MM.1S (cell line): Measurements from ENCODE around the gene UBE2J2.

Experiments used
- DNase-seq: peaks from one replicate; pipeline ENCODE4 v3.0.0-alpha.2; 2015
- H2AFZ ChIP-seq: fragments of 300-600 bp; sonication (generic); 2 replicates; pipeline ENCODE4 v1.6.0; 2016; ENCODE audit warnings: antibody characterized with exemption, low read length
- H3F3A ChIP-seq: fragments of 300-600 bp; sonication (generic); 2 replicates; pipeline ENCODE4 v1.6.1; 2016; ENCODE audit warnings: mild to moderate bottlenecking, antibody characterized with exemption, low read length, moderate library complexity, mixed read lengths; ENCODE audit not compliant: insufficient read depth
- H3K27ac ChIP-seq: fragments of 300-600 bp; sonication (generic); 2 replicates; pipeline ENCODE4 v1.5.1; 2016; ENCODE audit warnings: mild to moderate bottlenecking, low read length
- H3K27me3 ChIP-seq: fragments of 300-600 bp; sonication (generic); replicated peaks from 2 replicates; pipeline ENCODE4 v1.6.0; 2016; ENCODE audit warnings: low read length; ENCODE audit not compliant: insufficient read depth
- H3K36me3 ChIP-seq: fragments of 300-600 bp; sonication (generic); replicated peaks from 2 replicates; pipeline ENCODE4 v1.6.1; 2016; ENCODE audit warnings: mild to moderate bottlenecking, low read length, mixed read lengths; ENCODE audit not compliant: insufficient read depth
- H3K4me1 ChIP-seq: fragments of 300-600 bp; sonication (generic); 2 replicates; pipeline ENCODE4 v1.6.1; 2016; ENCODE audit warnings: low read length, mixed read lengths
- H3K4me2 ChIP-seq: fragments of 300-600 bp; sonication (generic); 2 replicates; pipeline ENCODE4 v1.6.0; 2016; ENCODE audit warnings: low read depth, low read length
- H3K4me3 ChIP-seq: fragments of 300-600 bp; sonication (generic); 2 replicates; pipeline ENCODE4 v1.5.1; 2016; ENCODE audit warnings: low read length, mixed read lengths
- H3K79me2 ChIP-seq: fragments of 300-600 bp; sonication (generic); 2 replicates; pipeline ENCODE4 v1.6.1; 2016; ENCODE audit warnings: mixed run types, low read length, mixed read lengths
- H3K9ac ChIP-seq: fragments of 300-600 bp; sonication (generic); 2 replicates; pipeline ENCODE4 v1.6.1; 2016; ENCODE audit warnings: low read length, mixed read lengths
- H3K9me2 ChIP-seq: fragments of 300-600 bp; sonication (generic); replicated peaks from 2 replicates; pipeline ENCODE4 v1.6.1; 2016; ENCODE audit warnings: mild to moderate bottlenecking, low read length, mixed read lengths; ENCODE audit not compliant: insufficient read depth
- H3K9me3 ChIP-seq: fragments of 300-600 bp; sonication (generic); replicated peaks from 2 replicates; pipeline ENCODE4 v1.6.1; 2016; ENCODE audit warnings: mild to moderate bottlenecking, low read length, mixed read lengths; ENCODE audit not compliant: insufficient read depth
- H4K20me1 ChIP-seq: fragments of 300-600 bp; sonication (generic); 2 replicates; pipeline ENCODE4 v1.6.1; 2016; ENCODE audit warnings: mild to moderate bottlenecking, low read length, moderate library complexity, mixed read lengths; ENCODE audit not compliant: insufficient read depth
- CTCF ChIP-seq: fragments of 300-600 bp; sonication (generic); IDR thresholded peaks from 2 replicates; pipeline ENCODE4 v1.5.1; 2016; ENCODE audit warnings: antibody characterized with exemption, low read length, mixed read lengths
- EZH2 ChIP-seq: fragments of 300-600 bp; sonication (generic); optimal IDR thresholded peaks from 2 replicates; pipeline ENCODE3; 2017; ENCODE audit warnings: low read depth, mild to moderate bottlenecking, antibody characterized with exemption, low read length, mixed read lengths
- EZH2phosphoT487 ChIP-seq: fragments of 300-600 bp; sonication (generic); IDR thresholded peaks from 2 replicates; pipeline ENCODE4 v1.6.1; 2018; ENCODE audit warnings: antibody characterized with exemption, low read length

Gene UBE2J2

GRCh38 chr1:1306070-1306660, 32.5 kb upstream of the UBE2J2 start:
- TF ChIP-seq CTCF, result no peak
- no peak for TF ChIP-seq EZH2
- TF ChIP-seq EZH2phosphoT487, result no peak
- no peak for DNase-seq
- H3F3A ChIP-seq, result peaks cover 3% of the 10 kb centered on the region; the same call in 1 of the 2 replicates

DNA sequence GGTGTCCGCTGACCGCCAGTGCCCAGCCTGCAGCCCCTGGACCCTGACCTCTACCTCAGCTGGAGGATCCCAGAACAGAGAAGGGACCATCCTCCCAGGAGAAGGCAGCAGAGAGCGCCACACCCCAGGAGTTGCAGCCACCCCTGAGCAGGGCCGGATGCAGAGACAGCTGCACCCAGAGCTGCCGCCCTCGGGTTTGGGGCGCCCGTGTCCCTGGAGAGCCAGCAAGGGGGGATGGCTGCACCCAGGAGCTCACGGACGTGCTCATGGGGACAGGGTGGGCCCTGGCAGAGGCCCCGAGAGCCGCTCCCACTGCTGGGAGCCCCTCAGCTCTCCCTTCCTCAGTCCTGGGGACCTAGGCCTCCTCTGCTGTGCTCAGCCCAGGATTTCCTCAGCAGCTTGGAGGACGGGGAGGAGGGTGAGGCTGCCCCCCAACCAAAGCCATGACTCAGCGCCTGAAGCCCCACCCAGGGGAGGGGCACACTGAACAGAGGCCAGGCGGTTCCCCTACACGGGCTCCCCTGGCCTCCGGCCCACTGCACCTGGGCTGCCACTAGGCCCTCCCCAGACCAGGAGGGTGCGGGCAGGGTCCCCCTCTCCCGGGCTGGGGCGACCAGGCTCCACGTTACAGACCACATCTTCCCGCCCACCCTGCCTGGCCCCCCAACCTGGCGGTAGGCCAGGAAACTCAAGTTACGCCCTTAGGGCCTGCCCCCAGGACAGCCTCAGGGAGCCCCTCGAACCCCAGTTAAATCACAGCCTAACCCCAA, 31.8 kb upstream of the UBE2J2 start:
- Histone ChIP-seq H3F3A (peaks cover 3% of the 10 kb centered on the region; the same call in 1 of the 2 replicates), H3K27ac (no peak overlapping the region), H3K9ac (no peak overlapping the region), H3K4me1 (peaks cover 10% of the 10 kb centered on the region), H3K4me3 (no peak overlapping the region), H3K4me2 (no peak overlapping the region), H3K27me3 (no peaks in the 10 kb centered on the region), H3K9me2 (no peaks in the 10 kb centered on the region), H3K36me3 (no peaks in the 10 kb centered on the region), H3K79me2 (peaks cover 44% of the 10 kb centered on the region), H4K20me1 (no peaks in the 10 kb centered on the region), H3K9me3 (no peaks in the 10 kb centered on the region), H2AFZ (no peak overlapping the region)
- DNase-seq, result no peak
- TF ChIP-seq CTCF (no peak), EZH2phosphoT487 (no peak), EZH2 (no peak)

More at GRCh38 chr1:1306070-1306660, 32.5 kb upstream of the UBE2J2 start:
- peak overlapping the region; percentile 98 for H3K4me2 ChIP-seq
- H2AFZ ChIP-seq, result no peak overlapping the region
- H3K79me2 ChIP-seq, result peaks cover 44% of the 10 kb centered on the region
- H3K4me3 ChIP-seq, result peak overlapping the region; percentile 87; the same call in 1 of the 2 replicates
- H3K27ac ChIP-seq, result no peak overlapping the region
- H3K9me2 ChIP-seq, result no peaks in the 10 kb centered on the region
- H3K27me3 ChIP-seq, result no peaks in the 10 kb centered on the region
- no peak overlapping the region for H3K9ac ChIP-seq
- no peaks in the 10 kb centered on the region for H3K9me3 ChIP-seq
- no peaks in the 10 kb centered on the region for H3K36me3 ChIP-seq
- H4K20me1 ChIP-seq, result no peaks in the 10 kb centered on the region
- H3K4me1 ChIP-seq, result peaks cover 10% of the 10 kb centered on the region

DNA sequence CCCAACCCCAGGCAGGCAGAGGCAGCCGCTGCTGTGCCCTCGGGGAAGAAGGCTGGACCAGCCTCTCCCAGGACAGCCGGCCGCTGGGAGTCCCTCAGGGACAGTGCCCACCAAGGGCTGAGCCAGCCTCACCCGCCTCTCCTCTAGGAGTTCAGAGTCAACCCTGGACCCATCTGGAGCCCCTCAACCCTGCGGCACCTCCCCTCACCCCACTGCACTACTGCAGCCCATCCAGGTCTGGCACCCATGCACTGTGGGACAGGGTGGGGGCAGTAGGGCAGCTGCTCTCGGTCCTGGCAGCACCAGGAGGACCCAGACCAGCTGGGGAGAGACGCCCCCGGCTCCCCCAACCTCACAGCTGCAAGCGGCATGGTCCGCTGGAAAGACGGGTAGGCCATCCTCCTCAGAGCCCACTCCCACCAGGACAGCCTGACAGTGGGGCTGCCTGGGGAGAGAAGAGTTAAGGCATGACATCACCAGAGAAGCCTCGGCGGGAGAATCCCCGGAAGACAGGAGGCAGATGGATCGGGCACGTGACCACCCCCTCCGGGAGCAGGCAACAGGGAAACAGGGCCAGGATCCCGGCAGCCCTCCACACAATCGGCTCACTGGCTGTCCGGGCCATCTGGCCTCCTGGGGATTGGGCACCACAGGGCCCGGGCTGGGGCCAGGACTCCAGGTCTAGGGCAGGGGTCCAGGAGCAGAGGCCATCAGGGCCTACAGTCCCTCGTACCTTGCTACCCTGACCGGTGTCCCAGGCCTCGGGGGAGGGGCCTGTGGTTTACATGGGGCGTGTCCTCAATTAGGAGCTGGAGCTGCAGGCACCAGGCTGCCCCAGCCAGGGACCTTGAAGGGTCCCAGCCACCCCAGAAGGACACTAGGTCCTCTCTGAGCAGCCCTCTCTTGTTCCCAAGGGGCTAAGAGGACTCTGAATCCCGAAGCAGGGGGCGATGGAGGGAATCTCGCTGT, 31.0 kb upstream of the UBE2J2 start:
- Histone ChIP-seq H3K4me2 (no peak overlapping the region), H3K4me1 (peaks cover 10% of the 10 kb centered on the region), H3K27me3 (no peaks in the 10 kb centered on the region), H3K9me3 (no peaks in the 10 kb centered on the region), H3K36me3 (no peaks in the 10 kb centered on the region), H3K9ac (no peak overlapping the region), H3K79me2 (peaks cover 35% of the 10 kb centered on the region), H3F3A (peaks cover 3% of the 10 kb centered on the region; the same call in 1 of the 2 replicates), H2AFZ (no peak overlapping the region), H3K4me3 (no peak overlapping the region), H3K27ac (no peak overlapping the region), H3K9me2 (no peaks in the 10 kb centered on the region), H4K20me1 (no peaks in the 10 kb centered on the region)
- DNase-seq, result no peak
- TF ChIP-seq EZH2 (no peak), CTCF (no peak), EZH2phosphoT487 (no peak)
